ENCODE results near the gene HBM. TPM values are rescaled to one million over a fixed set of nuclear protein-coding genes. Genes with fewer than 3 reads are reported as not detected.
"Not testable (repeated sequence)": the region's sequence is repeated elsewhere in the genome, so short reads cannot be mapped to it uniquely, and the experiment has no call there.

The HBM gene
- total RNA-seq, 3 donors from 2014 or later = not detected

- H3K36me3 Mint-ChIP-seq (ENCODE audit: insufficient read depth) = peaks cover 28% of the 10 kb centered on the region
- not testable (repeated sequence) for H3K27me3 Mint-ChIP-seq (ENCODE audit: low read depth); DNase-seq; H3K4me3 Mint-ChIP-seq; H3K9me3 Mint-ChIP-seq; H3K4me1 Mint-ChIP-seq (ENCODE audit: low read depth); ATAC-seq
Measured at GRCh38 chr16:204046-204445, 38.3 kb downstream of the HBM start.

- not testable (repeated sequence) for H3K9me3 Mint-ChIP-seq; DNase-seq; H3K27me3 Mint-ChIP-seq (ENCODE audit: low read depth); ATAC-seq; H3K4me1 Mint-ChIP-seq (ENCODE audit: low read depth); H3K4me3 Mint-ChIP-seq
- peaks cover 26% of the 10 kb centered on the region for H3K36me3 Mint-ChIP-seq (ENCODE audit: insufficient read depth)
Measured at GRCh38 chr16:209359-209758, 43.6 kb downstream of the HBM start.

GRCh38 chr16:211631-212180, 45.9 kb downstream of the HBM start:
- peaks cover 22% of the 10 kb centered on the region for H3K36me3 Mint-ChIP-seq (ENCODE audit: insufficient read depth)
- H3K9me3 Mint-ChIP-seq; H3K4me3 Mint-ChIP-seq; DNase-seq; H3K27me3 Mint-ChIP-seq (ENCODE audit: low read depth); H3K4me1 Mint-ChIP-seq (ENCODE audit: low read depth); ATAC-seq: not testable (repeated sequence)

GRCh38 chr16:212999-213398, 47.2 kb downstream of the HBM start:
- no peaks in the 10 kb centered on the region for H3K4me1 Mint-ChIP-seq (ENCODE audit: low read depth)
- H3K27me3 Mint-ChIP-seq (ENCODE audit: low read depth) = no peaks in the 10 kb centered on the region
- H3K4me3 Mint-ChIP-seq = no peak overlapping the region
- peaks cover 21% of the 10 kb centered on the region for H3K36me3 Mint-ChIP-seq (ENCODE audit: insufficient read depth)
- no peak for DNase-seq
- ATAC-seq = no peak
- no peaks in the 10 kb centered on the region for H3K9me3 Mint-ChIP-seq

Other genes with a start within 250 kb of the HBM start
- 10 to 100 TPM; 80.8 to 89.5 (median 87.9) TPM for gene POLR3K, start 112.4 kb upstream of the HBM start, total RNA-seq
- gene SNRNP25, start 112.2 kb upstream of the HBM start, total RNA-seq = 10 to 100 TPM; 49.5 to 69.4 (median 66.1) TPM
- under 1 TPM; 0.46 to 0.73 (median 0.63) TPM for gene RHBDF1, start 93.3 kb upstream of the HBM start, total RNA-seq
- gene MPG, start 87.8 kb upstream of the HBM start, total RNA-seq = 10 to 100 TPM; 32.7 to 39.8 (median 37.3) TPM
- 10 to 100 TPM; 48.1 to 60.0 (median 55.9) TPM for gene NPRL3, start 27.3 kb upstream of the HBM start, total RNA-seq
- under 1 TPM; 0.38 to 0.45 (median 0.43) TPM for gene HBZ, start 13.3 kb upstream of the HBM start, total RNA-seq
- not detected for gene HBA2, start 6.9 kb downstream of the HBM start, total RNA-seq
- 1 to 10 TPM; 1.8 to 2.3 (median 2.3) TPM for gene HBA1, start 10.7 kb downstream of the HBM start, total RNA-seq
- gene HBQ1, start 14.5 kb downstream of the HBM start, total RNA-seq = 1 to 10 TPM in 1 of 3 donors, under 1 TPM in 2; 0.43 to 1.6 (median 0.48) TPM
- 10 to 100 TPM; 76.0 to 82.0 (median 76.2) TPM for gene LUC7L, start 63.5 kb downstream of the HBM start, total RNA-seq
- gene FAM234A, start 68.8 kb downstream of the HBM start, total RNA-seq = 10 to 100 TPM; 14.5 to 19.3 (median 17.3) TPM
- gene RGS11, start 110.0 kb downstream of the HBM start, total RNA-seq = under 1 TPM in 1 of 3 donors, not detected in 2; 0.18 TPM
- gene ARHGDIG, start 114.6 kb downstream of the HBM start, total RNA-seq = not detected
- not detected for gene PDIA2, start 117.2 kb downstream of the HBM start, total RNA-seq
- gene AXIN1, start 186.7 kb downstream of the HBM start, total RNA-seq = 10 to 100 TPM; 34.1 to 40.4 (median 35.4) TPM
- 100 to 1,000 TPM; 124 to 136 (median 128) TPM for gene MRPL28, start 204.6 kb downstream of the HBM start, total RNA-seq
- 10 to 100 TPM; 33.4 to 39.1 (median 34.0) TPM for gene PGAP6, start 216.0 kb downstream of the HBM start, total RNA-seq
- 10 to 100 TPM; 46.1 to 78.9 (median 52.7) TPM for gene NME4, start 231.2 kb downstream of the HBM start, total RNA-seq
- gene DECR2, start 235.9 kb downstream of the HBM start, total RNA-seq = 10 to 100 TPM; 16.9 to 19.1 (median 17.8) TPM